Mesothelial cell of epicardium (in vitro differentiated cells): ENCODE measurements around the gene TNNI2. TPM values are rescaled to one million over a fixed set of nuclear protein-coding genes. Genes with fewer than 3 reads are reported as not detected.

Source experiments
- DNase-seq, 2 experiments: peaks; one replicate each; pipeline ENCODE4 v3.0.0; 2021; ENCODE audit warnings: low spot score in 2 of 2; ENCODE audit not compliant: unreplicated experiment in 2 of 2
- H3K27ac Mint-ChIP-seq: 2 replicates; pipeline ENCODE4 v1.8.0; 2021; ENCODE audit warnings: mixed read lengths
- H3K27me3 Mint-ChIP-seq: 2 replicates; pipeline ENCODE4 v1.8.0; 2021; ENCODE audit warnings: low read depth, mixed read lengths
- H3K36me3 Mint-ChIP-seq: 2 replicates; pipeline ENCODE4 v1.8.0; 2021; ENCODE audit warnings: mixed read lengths
- H3K4me1 Mint-ChIP-seq: 2 replicates; pipeline ENCODE4 v1.8.0; 2021; ENCODE audit warnings: mixed read lengths
- H3K4me3 Mint-ChIP-seq: 2 replicates; pipeline ENCODE4 v1.8.0; 2021; ENCODE audit warnings: mild to moderate bottlenecking, moderate library complexity, mixed read lengths
- H3K9me3 Mint-ChIP-seq: 2 replicates; pipeline ENCODE4 v1.8.0; 2021; ENCODE audit warnings: mixed read lengths
- CTCF ChIP-seq: fragments of 200-600 bp; sonication (generic); IDR thresholded peaks from one replicate; pipeline ENCODE4 v1.5.0; 2021; ENCODE audit warnings: antibody characterized with exemption; ENCODE audit not compliant: unreplicated experiment
- total RNA-seq: library from RNA; stranded (reverse); gene quantifications from 3 replicates; pipeline ENCODE4 v1.2.1, GENCODE V29; 2021

TNNI2 gene
- total RNA-seq, 1 donor from 2014 or later: 1.3 TPM

DNA sequence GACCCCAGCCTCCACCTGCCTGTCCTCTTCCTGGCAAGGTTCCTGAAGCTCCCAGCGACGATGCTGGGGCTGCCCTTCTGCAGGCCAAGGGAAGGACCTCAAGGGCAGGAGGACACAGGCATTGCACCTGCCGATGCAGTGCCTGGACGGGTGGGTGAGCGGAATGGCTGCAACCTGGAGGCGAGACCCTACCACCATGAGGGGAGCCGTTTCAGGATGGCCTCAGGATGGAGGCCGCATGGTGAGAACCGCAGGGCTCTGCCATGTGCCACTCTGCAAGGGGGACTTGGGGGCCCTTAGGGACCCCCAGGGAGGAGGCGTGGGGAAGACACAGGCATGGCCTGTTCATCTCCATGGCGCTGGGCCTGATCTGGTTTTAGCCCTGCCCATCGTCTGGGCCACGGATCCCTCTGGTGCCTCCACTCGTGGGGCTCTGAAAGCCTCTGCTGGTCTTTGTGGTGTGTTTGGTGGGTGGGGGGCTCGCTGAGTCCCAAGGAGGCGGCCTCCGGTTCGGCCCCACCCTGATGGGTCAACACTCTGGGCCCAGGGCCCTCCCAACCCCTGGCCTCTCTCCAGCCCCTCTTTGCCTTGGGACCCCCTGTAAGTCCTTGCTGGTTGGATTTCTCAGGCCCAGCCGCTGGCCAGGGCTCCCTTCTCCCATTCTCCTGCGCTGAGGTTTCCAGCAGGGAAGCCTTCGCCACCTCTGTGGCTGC lies 12.8 kb downstream of the TNNI2 start:
- DNase-seq: no peak
- Mint-ChIP-seq H3K27me3 (peaks cover 1% of the 10 kb centered on the region), H3K4me1 (no peaks in the 10 kb centered on the region), H3K9me3 (no peaks in the 10 kb centered on the region), H3K36me3 (no peaks in the 10 kb centered on the region), H3K4me3 (no peak overlapping the region), H3K27ac (no peak overlapping the region)
- TF ChIP-seq CTCF: no peak

GRCh38 chr11:1852271-1852876 lies 13.6 kb downstream of the TNNI2 start:
- no peak for DNase-seq
- no peak for TF ChIP-seq CTCF
- Mint-ChIP-seq H3K9me3 (no peaks in the 10 kb centered on the region), H3K4me3 (no peak overlapping the region), H3K27me3 (peaks cover under 1% of the 10 kb centered on the region), H3K36me3 (no peaks in the 10 kb centered on the region), H3K4me1 (no peaks in the 10 kb centered on the region), H3K27ac (no peak overlapping the region)

DNA sequence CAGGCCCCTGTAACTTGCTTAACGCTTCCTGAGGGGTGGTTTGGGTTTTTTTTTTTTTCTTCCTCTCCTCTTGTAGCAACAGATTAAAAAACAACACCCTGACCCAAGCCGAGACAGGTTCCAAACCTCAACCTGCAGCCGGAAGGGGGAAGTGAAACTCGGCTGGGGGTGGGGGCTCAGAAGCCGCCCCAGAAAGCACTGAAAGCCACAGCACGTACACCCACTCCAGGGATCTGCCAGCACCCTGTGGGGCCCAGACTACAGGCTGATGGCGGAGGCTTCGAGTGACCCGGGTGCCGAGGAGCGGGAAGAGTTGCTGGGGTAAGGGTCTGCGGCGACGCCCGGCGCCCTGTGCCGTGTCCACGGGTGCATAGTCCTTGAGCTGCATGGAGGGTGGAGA lies 14.1 kb downstream of the TNNI2 start, which contains the start of gene LSP1:
LSP1 (plus strand) TSS at position 208 of the 400 bp plus-strand sequence; CDS start at position 269, 61 bp downstream.
- Mint-ChIP-seq H3K4me1 (no peaks in the 10 kb centered on the region), H3K27ac (no peak within 1 kb of the TSS), H3K9me3 (no peaks in the 10 kb centered on the region), H3K36me3 (no peaks in the 10 kb centered on the region), H3K27me3 (no peaks in the 10 kb centered on the region), H3K4me3 (no peak within 1 kb of the TSS)
- no peak for DNase-seq
- no peak for TF ChIP-seq CTCF

DNA sequence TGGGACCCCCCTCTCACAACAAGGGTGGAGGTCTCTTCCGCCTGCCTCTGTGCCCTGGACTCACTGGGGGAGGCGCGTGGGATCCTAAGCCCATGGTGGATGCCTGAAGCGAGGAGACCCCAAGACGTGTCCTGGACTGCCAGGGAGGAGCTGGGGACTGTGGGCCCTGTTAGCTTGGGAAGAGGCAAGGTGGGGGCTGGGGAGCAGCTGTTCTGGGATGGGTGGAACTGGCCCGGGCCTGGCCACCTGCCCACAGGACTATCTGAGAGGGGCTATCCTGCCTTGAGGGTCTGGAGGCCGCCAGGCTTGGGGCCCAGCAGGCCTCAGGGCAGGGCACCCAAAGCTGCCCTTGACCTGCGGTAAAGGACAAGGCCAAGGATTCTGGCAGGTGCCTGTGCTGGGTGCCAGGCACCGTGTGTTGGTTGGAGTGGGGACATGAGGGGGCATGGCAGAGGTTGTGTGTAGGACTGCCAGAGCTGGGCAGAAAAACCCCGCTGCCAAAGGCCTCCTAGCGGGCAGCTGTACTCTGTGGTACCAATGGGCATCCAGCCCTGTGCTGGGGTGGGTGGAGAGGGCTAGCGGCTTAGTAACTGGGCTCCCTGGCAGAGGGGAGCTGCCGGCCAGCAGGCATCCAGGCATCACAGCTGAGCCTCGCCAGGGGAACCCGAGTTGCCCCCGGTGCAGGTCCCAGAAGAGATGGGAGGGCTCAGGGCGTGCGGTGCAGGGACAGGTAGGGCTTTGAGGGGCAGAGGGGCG lies 14.8 kb downstream of the TNNI2 start:
- H3K4me1 Mint-ChIP-seq: no peaks in the 10 kb centered on the region
- TF ChIP-seq CTCF: no peak
- no peaks in the 10 kb centered on the region for H3K9me3 Mint-ChIP-seq
- no peaks in the 10 kb centered on the region for H3K27me3 Mint-ChIP-seq
- DNase-seq: no peak
- no peaks in the 10 kb centered on the region for H3K36me3 Mint-ChIP-seq
- H3K27ac Mint-ChIP-seq: no peak overlapping the region
- no peak overlapping the region for H3K4me3 Mint-ChIP-seq

GRCh38 chr11:1854132-1854948 lies 15.6 kb downstream of the TNNI2 start:
- H3K4me1 Mint-ChIP-seq: no peaks in the 10 kb centered on the region
- H3K36me3 Mint-ChIP-seq: no peaks in the 10 kb centered on the region
- no peaks in the 10 kb centered on the region for H3K9me3 Mint-ChIP-seq
- H3K27ac Mint-ChIP-seq: no peak overlapping the region
- no peak for DNase-seq
- no peak overlapping the region for H3K4me3 Mint-ChIP-seq
- no peak for TF ChIP-seq CTCF
- H3K27me3 Mint-ChIP-seq: no peaks in the 10 kb centered on the region
